ENCODE results near the gene LYRM4.

- TF ChIP-seq CTCF (IDR thresholded peaks at IDR 0.05; ENCODE audit: insufficient read depth, low read length, poor library complexity, severe bottlenecking) (no peak), EZH2phosphoT487 (conservative IDR thresholded peaks at IDR 0.05; ENCODE audit: low read length) (no peak)
Measured at GRCh38 chr6:5208057-5208456, 52.7 kb downstream of the LYRM4 start.

All from SU-DHL-6 (cell line).